K562 (cell line): ENCODE results near the gene HEATR9. TPM values are rescaled to one million over a fixed set of nuclear protein-coding genes. Genes with fewer than 3 reads are reported as not detected.

ENCODE experiments used
- ATAC-seq: fragments of 200-7000 bp; cut with Tn5 transposase; 3 replicates; pipeline ENCODE4 v1.9.1; 2020; ENCODE audit warnings: moderate library complexity
- BruUV-seq: library from RNA; stranded (reverse); fragments of 400-500 nt; replicated peaks from 2 replicates; lab custom pipeline; 2021; lab: Mats Ljungman, UMichigan
- CTCF ChIA-PET: fragments of 300-600 bp; formaldehyde crosslinking; extraction: SDS; loops from one replicate; lab custom pipeline; 2021; ENCODE audit warnings: low intra/inter-chr PET ratio; lab: Yijun Ruan, JAX
- POLR2A ChIA-PET: fragments of 300-600, 350-650 bp; sonication (Branson Sonifier 250); formaldehyde crosslinking; extraction: SDS; loops from one replicate; lab custom pipeline; 2021; ENCODE audit warnings: antibody characterized with exemption, inconsistent platforms; lab: Yijun Ruan, JAX
- DNase-seq, 4 experiments: peaks; one replicate each; pipeline versions ENCODE4 v3.0.0 to v3.0.0-alpha.2; 2011 to 2018; ENCODE audit warnings: low spot score in 3 of 4, mixed read lengths in 3 of 4; ENCODE audit errors: extremely low read depth in 1 of 4
- FAIRE-seq: peaks from 2 replicates; lab custom pipeline; 2011; peaks lifted over from hg19 to GRCh38; lab: Jason Lieb, UNC
- H2AFZ ChIP-seq: 2 replicates; pipeline ENCODE4 v1.6.0; 2011; ENCODE audit warnings: low read depth, low read length, control low read depth, inconsistent platforms
- H3K27ac ChIP-seq: fragments of 200-600 bp; 3 replicates; pipeline ENCODE4 v1.8.0; 2011; ENCODE audit warnings: low read depth, mild to moderate bottlenecking, control low read depth, inconsistent platforms, low read length, moderate library complexity, mixed read lengths; ENCODE audit errors: extremely low read depth
- H3K27me3 ChIP-seq, 2 experiments: fragments of 300-600 bp in 1 of 2; 2 replicates in 1 of 2; 3 replicates in 1 of 2; pipeline versions ENCODE4 v1.6.0 to v1.8.0; 2011; ENCODE audit warnings: inconsistent platforms in 2 of 2, low read length in 2 of 2, mild to moderate bottlenecking in 1 of 2, mixed read lengths in 1 of 2, moderate library complexity in 1 of 2; ENCODE audit not compliant: control insufficient read depth in 2 of 2, insufficient read depth in 2 of 2
- H3K36me3 ChIP-seq: fragments of 300-600 bp; 3 replicates; pipeline ENCODE4 v1.8.0; 2011; ENCODE audit warnings: mild to moderate bottlenecking, low read length, inconsistent platforms; ENCODE audit not compliant: control insufficient read depth, insufficient read depth
- H3K4me1 ChIP-seq, 2 experiments: fragments of 200-600 bp in 1 of 2; replicated peaks in 1 of 2; 2 replicates in 1 of 2; 3 replicates in 1 of 2; pipeline versions ENCODE4 v1.5.1 to v1.8.0; 2011; ENCODE audit warnings: inconsistent platforms in 2 of 2, low read length in 2 of 2, mild to moderate bottlenecking in 1 of 2, mixed read lengths in 1 of 2, moderate library complexity in 1 of 2; ENCODE audit not compliant: control insufficient read depth in 2 of 2, insufficient read depth in 2 of 2
- H3K4me2 ChIP-seq: 2 replicates; pipeline ENCODE4 v1.6.1; 2011; ENCODE audit warnings: low read length, control low read depth, inconsistent platforms, mixed read lengths; ENCODE audit not compliant: insufficient read depth
- H3K4me3 ChIP-seq: fragments of 200-600 bp; sonication (generic), shearing (Covaris generic); 2 replicates; pipeline ENCODE4 v1.5.1; 2016; ENCODE audit warnings: control low read depth, inconsistent platforms
- H3K79me2 ChIP-seq: fragments of 200-600 bp; 3 replicates; pipeline ENCODE4 v1.8.0; 2011; ENCODE audit warnings: low read length, inconsistent platforms; ENCODE audit not compliant: control insufficient read depth, insufficient read depth
- H3K9ac ChIP-seq, 2 experiments: 2 replicates each; pipeline versions ENCODE4 v1.6.0 to v1.6.1; 2011; ENCODE audit warnings: low read depth in 2 of 2, low read length in 2 of 2, control low read depth in 1 of 2, inconsistent platforms in 1 of 2, mild to moderate bottlenecking in 1 of 2, mixed read lengths in 1 of 2; ENCODE audit not compliant: insufficient read depth in 1 of 2
- H3K9me1 ChIP-seq: one replicate; pipeline ENCODE4 v1.6.0; 2011; ENCODE audit warnings: inconsistent platforms, mild to moderate bottlenecking, low read length, moderate library complexity; ENCODE audit not compliant: control insufficient read depth, insufficient read depth
- H3K9me3 ChIP-seq: replicated peaks from 2 replicates; pipeline ENCODE4 v1.5.1; 2011; ENCODE audit warnings: low read depth, low read length, inconsistent platforms; ENCODE audit not compliant: control insufficient read depth, insufficient read depth
- H4K20me1 ChIP-seq: replicated peaks from 2 replicates; pipeline ENCODE4 v1.6.1; 2011; ENCODE audit warnings: low read length, inconsistent platforms, mixed read lengths; ENCODE audit not compliant: control insufficient read depth, insufficient read depth
- CTCF ChIP-seq, 3 experiments: IDR thresholded peaks in 2 of 3; conservative IDR thresholded peaks in 1 of 3; 2 replicates each; pipeline ENCODE4 v1.5.1; 2011 to 2012; ENCODE audit warnings: low read length in 3 of 3, mild to moderate bottlenecking in 3 of 3, control low read depth in 2 of 3, improper control_type of control experiment in 1 of 3, inconsistent platforms in 1 of 3, low read depth in 1 of 3, mixed read lengths in 1 of 3, moderate library complexity in 1 of 3; ENCODE audit not compliant: insufficient read depth in 2 of 3
- E2F1 ChIP-seq: sonication (generic); formaldehyde crosslinking; IDR thresholded peaks from 2 replicates; pipeline ENCODE4 v1.8.1; 2023; ENCODE audit warnings: mild to moderate bottlenecking, missing genetic modification reagents, moderate library complexity
- ETV1 ChIP-seq: fragments of 450-650 bp; conservative IDR thresholded peaks from 2 replicates; pipeline ENCODE4 v1.6.1; 2016; ENCODE audit warnings: missing genetic modification characterization, control low read depth, low read depth, missing compliant biosample characterization
- ID3 ChIP-seq, 2 experiments: fragments of 250-450 bp in 1 of 2; fragments of 450-650 bp in 1 of 2; sonication (Bioruptor Pico) in 1 of 2; IDR thresholded peaks; 2 replicates each; pipeline versions ENCODE4 v1.6.1 to v1.8.0; 2016 to 2021; ENCODE audit warnings: mild to moderate bottlenecking in 2 of 2, moderate library complexity in 2 of 2, missing compliant biosample characterization in 1 of 2, missing genetic modification characterization in 1 of 2
- SPI1 ChIP-seq: IDR thresholded peaks from 2 replicates; pipeline ENCODE4 v1.6.1; 2011; ENCODE audit warnings: low read depth, low read length, control low read depth, borderline replicate concordance
- ZBTB7A ChIP-seq: IDR thresholded peaks from 2 replicates; pipeline ENCODE4 v1.6.1; 2011; ENCODE audit warnings: low read depth, mild to moderate bottlenecking, low read length, moderate library complexity, borderline replicate concordance; ENCODE audit not compliant: control insufficient read depth
- WGBS: fragments of 100-300 bp; shearing (Covaris generic); methylation state at CpG from one replicate; pipeline ENCODE4 v1.1.6; 2016; ENCODE audit warnings: low coverage, mixed read lengths; ENCODE audit not compliant: insufficient coverage; ENCODE audit errors: missing lambda C conversion rate; 5-methylcytosine and 5-hydroxymethylcytosine counted together
- in situ Hi-C: fragments of 300-500 bp; cut with MboI; formaldehyde crosslinking; loops from 4 replicates; pipeline ENCODE4 v1.15.0; 2018; ENCODE audit warnings: inconsistent platforms, mixed read lengths
- intact Hi-C: fragments of 100-400 bp; cut with micrococcal nuclease; formaldehyde crosslinking; loops from 2 replicates; pipeline ENCODE4 v1.14.2; 2022
- polyA plus RNA-seq, 8 experiments: library from polyadenylated mRNA; depleted of rRNA in 4 of 8; stranded (reverse) in 5 of 8; unstranded in 3 of 8; fragments of >200 nt; fragmentation: Nextera tagmentation in 2 of 8; fragmentation: Illumina TruSeq in 1 of 8; extraction: Ambion mirVana in 2 of 8; extraction: Trizol in 1 of 8; gene quantifications; 2 replicates each; pipeline versions ENCODE4 v1.2.1 to v1.2.3, GENCODE V29; 2011 to 2014; ENCODE audit warnings: inconsistent platforms in 1 of 8, missing spikeins in 1 of 8
- total RNA-seq, 7 experiments: library from RNA; depleted of rRNA in 6 of 7; stranded (reverse); fragments of >200 nt in 6 of 7; fragmentation: Illumina TruSeq in 2 of 7; extraction: Trizol in 2 of 7; gene quantifications; 2 replicates each; pipeline versions ENCODE4 v1.2.1 to v1.2.3, GENCODE V29; 2011 to 2021; ENCODE audit warnings: low replicate concordance in 1 of 7

Gene HEATR9
- total and polyA plus RNA-seq, 9 of the 15 experiments (the other 6 are each of a cell fraction or from before 2014, with no cell fraction given): not detected

GRCh38 chr17:35870906-35871819 is 2.5 kb upstream of the HEATR9 start:
- FAIRE-seq (no peak), DNase-seq (no peak), ATAC-seq (peak; percentile 75)
- Histone ChIP-seq H3K27ac (no peak overlapping the region), H3K9ac (no peak overlapping the region), H3K79me2 (no peaks in the 10 kb centered on the region), H3K27me3 (no peaks in the 10 kb centered on the region), H3K36me3 (no peaks in the 10 kb centered on the region), H3K4me3 (no peak overlapping the region), H2AFZ (peak overlapping the region; percentile 51; the same call in 1 of the 2 replicates), H3K9me3 (no peaks in the 10 kb centered on the region), H3K4me1 (peaks cover 2 to 5% of the 10 kb centered on the region in 2 experiments; a peak in 2 of 5 replicates), H4K20me1 (no peaks in the 10 kb centered on the region), H3K4me2 (no peak overlapping the region), H3K9me1 (no peaks in the 10 kb centered on the region)
- ChIA-PET POLR2A (interaction anchor here (0.7 to 1.6 kb wide), 7 partner anchors 8 to 92 kb away, joined by 3 to 6 read pairs (median 3); partner anchors contain the start of gene CCL5), CTCF (interaction anchor here (0.6 to 0.7 kb wide), 2 partner anchors 64 to 260 kb away, joined by 3 read pairs; no protein-coding TSS in a partner anchor)
- in situ Hi-C loops: no loop called here
- no TSS peak for BruUV-seq
- WGBS: 43% methylated on average over 8 of the region's 8 CpGs
- intact Hi-C loops: no loop called here
- TF ChIP-seq CTCF (IDR thresholded peaks at IDR 0.05 in 2 of 3, conservative IDR thresholded peaks at IDR 0.05 in 1 of 3; ENCODE audit: insufficient read depth in 2 of 3, low read depth in 1 of 3, low read length in 3 of 3) (peak in 2 of 3 experiments; percentile 8 to 10; a peak in 1 of 6 replicates), E2F1 (CRISPR knock-in tag) (no peak), ID3 (CRISPR knock-in tag; IDR thresholded peaks at IDR 0.05) (no peak), ID3 (tag; IDR thresholded peaks at IDR 0.05) (no peak), ETV1 (0 out of 2 replicates have a peak, but pooled peaks have one; percentile 21), SPI1 (peak; percentile 33; the same call in 1 of the 2 replicates), ZBTB7A (no peak)
